HG03442 (cell line): ENCODE data around the gene ETV5.
A peak's percentile ranks its signal among the peaks of the same experiment; 100 is the strongest.
"Not testable (repeated sequence)": the region's sequence is repeated elsewhere in the genome, so short reads cannot be mapped to it uniquely, and the experiment has no call there.

ENCODE experiments used
- ATAC-seq: cut with Tn5 transposase; IDR thresholded peaks from one replicate; pipeline ENCODE4 v1.9.1; 2021; ENCODE audit warnings: mild to moderate bottlenecking, moderate library complexity; ENCODE audit not compliant: unreplicated experiment

Gene ETV5

DNA sequence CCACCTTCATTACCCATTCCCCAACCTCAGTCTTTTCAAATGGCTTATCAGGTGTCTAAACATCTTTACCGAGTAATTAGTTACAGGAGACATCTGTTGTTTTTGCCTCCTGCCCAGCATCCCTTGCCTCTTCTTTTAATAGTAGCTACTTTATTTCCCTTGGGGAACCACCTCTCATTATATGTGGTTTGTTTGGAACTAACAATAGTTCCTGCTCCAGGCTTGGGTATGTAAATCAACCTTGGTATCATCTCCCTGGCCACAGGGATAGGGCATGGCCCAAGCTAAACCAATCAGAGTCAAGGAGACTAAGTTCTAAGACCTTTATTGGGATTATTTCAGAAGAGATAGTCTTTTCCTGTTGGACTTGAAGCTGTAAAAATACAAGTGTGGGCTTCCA, 76.6 kb downstream of the ETV5 start:
- ATAC-seq, result no peak

DNA sequence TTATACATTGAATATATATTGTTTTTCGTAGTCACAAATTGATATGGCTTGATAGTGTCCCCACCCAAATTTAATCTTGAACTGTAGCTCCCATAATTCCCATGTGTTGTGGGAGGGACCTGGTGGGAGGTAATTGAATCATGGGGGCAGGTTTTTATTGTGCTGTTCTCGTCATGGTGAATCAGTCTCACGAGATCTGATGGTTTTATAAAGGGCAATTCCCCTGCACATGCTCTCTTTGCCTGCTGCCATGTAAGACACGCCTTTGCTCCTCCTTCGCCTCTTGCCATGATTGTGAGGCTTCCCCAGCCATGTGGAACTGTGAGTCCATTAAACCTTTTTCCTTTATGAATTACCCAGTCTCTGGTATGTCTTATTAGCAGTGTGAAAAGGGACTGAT, 82.9 kb downstream of the ETV5 start:
- ATAC-seq, result not testable (repeated sequence)

DNA sequence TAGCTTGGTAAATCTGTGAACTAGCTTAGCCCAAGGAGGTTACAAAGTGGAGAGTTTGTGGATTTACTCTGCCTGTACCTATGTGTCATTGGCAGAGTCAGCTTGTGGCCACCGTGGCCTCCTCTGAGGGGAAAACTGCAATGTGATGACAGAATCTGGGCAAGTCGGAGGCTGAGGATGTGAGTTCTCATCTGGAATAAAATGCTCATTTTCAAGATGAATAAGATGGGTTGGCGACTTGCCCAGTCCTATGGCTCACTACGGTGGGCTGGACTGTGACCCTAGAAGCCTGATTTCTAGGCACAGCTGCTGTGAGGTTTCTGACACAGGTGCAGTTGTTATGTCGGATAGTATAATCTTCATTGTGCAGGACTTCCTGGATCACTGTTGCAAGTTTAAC, 83.7 kb downstream of the ETV5 start:
- no peak for ATAC-seq

- ATAC-seq, result no peak
Measured at GRCh38 chr3:186024210-186024609, 84.7 kb downstream of the ETV5 start.

GRCh38 chr3:186022931-186023330, 86.0 kb downstream of the ETV5 start:
- ATAC-seq, result no peak

- no peak for ATAC-seq
Measured at GRCh38 chr3:186021673-186022362, 87.1 kb downstream of the ETV5 start.

- not testable (repeated sequence) for ATAC-seq
Measured at GRCh38 chr3:186021250-186021649, 87.6 kb downstream of the ETV5 start.

DNA sequence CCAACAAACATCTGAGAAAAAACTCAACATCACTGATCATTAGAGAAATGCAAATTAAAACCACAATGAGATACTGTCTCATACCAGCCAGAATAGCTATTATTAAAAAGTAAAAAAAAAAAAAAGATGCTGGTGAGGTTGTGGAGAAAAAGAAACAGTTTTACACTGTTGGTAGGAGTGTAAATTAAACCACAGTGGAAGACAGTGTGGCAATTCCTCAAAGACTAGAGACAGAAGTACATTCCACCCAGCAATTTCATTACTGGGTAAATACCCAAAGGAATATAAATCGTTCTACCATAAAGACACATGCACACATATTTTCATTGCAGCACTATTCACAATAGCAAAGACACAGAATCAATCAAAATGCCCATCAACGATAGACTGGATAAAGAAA, 89.6 kb downstream of the ETV5 start:
- ATAC-seq, result not testable (repeated sequence)

- ATAC-seq, result no peak
Measured at GRCh38 chr3:186014866-186015265, 94.0 kb downstream of the ETV5 start.

DNA sequence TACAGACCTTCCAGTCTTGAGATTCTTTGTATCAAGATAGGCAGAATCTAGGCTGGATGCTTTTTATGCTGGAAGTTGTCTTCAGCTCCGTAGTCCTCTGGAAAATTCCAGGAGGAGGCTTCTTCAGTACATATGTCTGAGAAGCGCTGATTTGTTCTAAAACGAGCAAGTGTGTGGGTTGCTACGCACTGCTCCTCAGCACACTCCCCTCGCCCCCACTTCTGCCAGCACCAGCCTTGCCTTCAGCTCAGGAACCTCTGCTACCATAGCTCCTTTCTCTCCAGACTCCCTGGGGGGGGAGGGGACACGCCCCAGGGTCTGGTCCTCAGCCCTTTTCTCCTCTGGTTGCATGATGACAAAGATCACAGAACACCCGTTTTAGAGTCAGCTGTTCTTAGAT, 95.6 kb downstream of the ETV5 start:
- no peak for ATAC-seq

GRCh38 chr3:186012137-186012536, 96.8 kb downstream of the ETV5 start:
- no peak for ATAC-seq

DNA sequence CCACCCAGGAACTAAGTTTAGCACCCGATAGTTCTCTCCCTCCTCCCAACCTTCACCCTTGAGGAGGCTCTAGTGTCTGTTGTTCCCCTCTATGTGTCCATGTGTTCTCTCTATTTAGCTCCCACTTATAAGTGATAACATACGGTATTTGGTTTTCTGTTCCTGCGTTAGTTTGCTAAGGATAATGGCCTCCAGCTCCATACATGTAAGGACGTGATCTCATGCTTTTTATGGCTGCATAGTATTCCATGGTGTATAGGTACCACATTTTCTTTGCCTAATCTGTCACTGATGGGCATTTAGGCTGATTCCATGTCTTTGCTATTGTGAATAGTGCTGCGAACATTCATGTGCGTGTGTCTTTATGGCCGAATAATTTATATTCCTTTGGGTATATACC, 104.2 kb downstream of the ETV5 start:
- no peak for ATAC-seq

- ATAC-seq, result peak; percentile 25
Measured at GRCh38 chr3:186004209-186004608, 104.7 kb downstream of the ETV5 start.

DNA sequence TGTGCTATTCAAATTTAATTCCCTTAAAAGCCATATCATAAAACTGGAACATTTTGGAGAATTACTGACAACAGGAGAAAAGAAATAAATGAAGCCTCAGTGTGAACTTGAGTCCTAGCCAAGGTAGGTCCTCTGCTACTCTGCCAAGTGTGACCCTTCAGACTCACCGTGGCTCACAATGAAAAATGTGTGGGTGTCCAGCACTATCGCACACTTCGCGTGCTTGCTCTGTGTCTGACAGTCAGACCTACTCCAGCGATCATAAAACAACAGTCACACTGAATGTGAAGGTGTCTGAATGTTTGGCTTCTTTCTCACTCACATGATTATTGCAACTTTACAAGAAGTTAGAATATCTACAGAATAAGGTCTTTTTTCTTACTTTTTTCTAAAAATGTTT, 105.3 kb downstream of the ETV5 start:
- ATAC-seq, result peak; percentile 79

DNA sequence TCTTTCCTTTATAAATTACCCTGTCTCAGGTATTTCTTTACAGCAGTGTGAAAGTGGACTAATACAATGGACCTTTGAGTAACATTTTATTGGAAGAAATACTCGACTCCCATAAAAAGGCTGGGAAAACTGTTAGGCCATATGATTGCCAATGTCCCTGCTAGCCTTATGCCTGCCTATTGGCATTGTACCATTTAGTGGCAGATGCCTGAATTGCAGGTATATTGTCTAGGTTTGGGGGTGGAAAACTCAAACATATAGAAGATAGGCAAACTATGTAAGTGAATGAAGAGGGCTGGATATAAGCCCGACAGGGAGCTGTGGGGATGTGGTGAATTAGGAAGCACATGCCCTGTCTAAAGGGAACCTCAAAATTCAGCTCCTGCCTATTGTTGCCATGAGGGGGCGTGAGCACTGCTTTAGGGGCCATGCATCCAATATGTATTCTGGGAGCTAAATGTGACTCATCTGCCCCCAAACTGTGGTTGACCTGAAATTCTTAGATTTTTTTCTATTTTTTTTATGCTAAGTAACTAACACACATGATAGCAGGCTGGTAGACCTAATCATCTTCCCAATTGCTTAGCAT, 105.9 kb downstream of the ETV5 start:
- ATAC-seq, result no peak

- no peak for ATAC-seq
Measured at GRCh38 chr3:186001842-186002241, 107.0 kb downstream of the ETV5 start.

DNA sequence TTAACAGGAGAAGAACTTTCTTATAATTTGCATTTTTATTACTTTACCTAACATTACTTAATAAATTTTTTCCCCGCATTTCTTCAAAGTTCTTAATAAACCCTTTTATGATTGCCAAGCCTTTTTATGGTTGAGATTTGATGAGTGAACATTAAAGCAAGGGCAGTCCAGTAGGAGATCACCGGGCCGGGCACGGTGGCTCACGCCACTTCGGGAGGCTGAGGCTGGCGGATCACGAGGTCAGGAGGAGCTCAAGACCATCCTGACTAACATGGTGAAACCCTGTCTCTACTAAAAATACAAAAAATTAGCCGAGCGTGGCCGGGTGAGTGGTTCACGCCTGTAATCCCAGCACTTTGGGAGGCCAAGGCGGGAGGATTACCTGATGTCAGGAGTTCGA, 109.7 kb downstream of the ETV5 start:
- no peak for ATAC-seq

GRCh38 chr3:185998136-185998535, 110.8 kb downstream of the ETV5 start:
- ATAC-seq, result no peak

- no peak for ATAC-seq
Measured at GRCh38 chr3:185997130-185997529, 111.8 kb downstream of the ETV5 start.
